Lower leg skin (tissue), 4 donors: ENCODE results near the gene PDSS1. TPM values are rescaled to one million over a fixed set of nuclear protein-coding genes. Genes with fewer than 3 reads are reported as not detected.

ENCODE experiments used
- DNase-seq, 2 donors: peaks; one replicate each; pipeline ENCODE4 v3.0.0-alpha.2; 2019; ENCODE audit warnings: low spot score in 2 of 2
- H3K4me3 ChIP-seq: fragments of 200-600 bp; sonication (generic); 2 replicates; pipeline ENCODE4 v1.5.1; 2017; ENCODE audit warnings: mild to moderate bottlenecking, low read depth; ENCODE audit not compliant: poor library complexity, severe bottlenecking
- POLR2A ChIP-seq, 2 donors: fragments of 450-650 bp; IDR thresholded peaks; one replicate each; pipeline ENCODE4 v1.6.1; 2016 to 2017; ENCODE audit warnings: antibody characterized with exemption in 2 of 2, mild to moderate bottlenecking in 1 of 2, moderate library complexity in 1 of 2
- WGBS, 2 donors: methylation state at CpG; one replicate each; pipeline ENCODE4 v1.1.5; 2018; 5-methylcytosine and 5-hydroxymethylcytosine counted together
- intact Hi-C: fragments of 100-400 bp; cut with DNase I; formaldehyde crosslinking; loops from one replicate; pipeline ENCODE4 v1.15.0; 2023; ENCODE audit warnings: low total_unique reads
- total RNA-seq, 4 donors: library from RNA; depleted of rRNA; stranded (reverse); fragments of >200 nt; gene quantifications; one replicate each; pipeline ENCODE4 v1.1.0, GENCODE V29; 2016
- TF ChIP-seq, protein P1 (sequence below), 3 donors: fragments of 450-650 bp; IDR thresholded peaks; one replicate each; pipeline ENCODE4 v1.5.1; 2016; ENCODE audit warnings: antibody characterized with exemption in 3 of 3, mild to moderate bottlenecking in 3 of 3, moderate library complexity in 2 of 3

Gene PDSS1
- total RNA-seq, 4 donors from 2014 or later, result 1.4 to 4.7 (median 2.7) TPM

DNA sequence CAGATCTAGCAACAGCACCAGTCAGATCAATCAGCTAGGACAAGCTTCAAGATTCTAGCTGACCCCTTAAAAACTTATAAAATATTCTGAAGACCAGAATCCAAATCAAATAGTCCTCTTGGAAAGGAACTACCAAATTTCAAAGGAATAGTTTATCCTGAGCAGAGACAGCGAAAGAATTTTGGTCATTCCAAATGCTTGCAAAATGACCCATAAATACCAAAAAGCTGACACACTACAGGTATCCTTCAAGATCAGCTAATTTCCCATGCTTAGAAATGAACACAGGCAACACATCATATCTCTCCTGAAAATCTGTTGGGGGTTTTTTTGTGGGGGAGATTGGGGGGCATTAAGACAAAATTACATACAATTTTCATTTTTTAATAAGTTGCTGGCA lies 78.8 kb downstream of the PDSS1 start:
- no peak for TF ChIP-seq POLR2A (IDR thresholded peaks at IDR 0.05)
- TF ChIP-seq, protein P1, sequence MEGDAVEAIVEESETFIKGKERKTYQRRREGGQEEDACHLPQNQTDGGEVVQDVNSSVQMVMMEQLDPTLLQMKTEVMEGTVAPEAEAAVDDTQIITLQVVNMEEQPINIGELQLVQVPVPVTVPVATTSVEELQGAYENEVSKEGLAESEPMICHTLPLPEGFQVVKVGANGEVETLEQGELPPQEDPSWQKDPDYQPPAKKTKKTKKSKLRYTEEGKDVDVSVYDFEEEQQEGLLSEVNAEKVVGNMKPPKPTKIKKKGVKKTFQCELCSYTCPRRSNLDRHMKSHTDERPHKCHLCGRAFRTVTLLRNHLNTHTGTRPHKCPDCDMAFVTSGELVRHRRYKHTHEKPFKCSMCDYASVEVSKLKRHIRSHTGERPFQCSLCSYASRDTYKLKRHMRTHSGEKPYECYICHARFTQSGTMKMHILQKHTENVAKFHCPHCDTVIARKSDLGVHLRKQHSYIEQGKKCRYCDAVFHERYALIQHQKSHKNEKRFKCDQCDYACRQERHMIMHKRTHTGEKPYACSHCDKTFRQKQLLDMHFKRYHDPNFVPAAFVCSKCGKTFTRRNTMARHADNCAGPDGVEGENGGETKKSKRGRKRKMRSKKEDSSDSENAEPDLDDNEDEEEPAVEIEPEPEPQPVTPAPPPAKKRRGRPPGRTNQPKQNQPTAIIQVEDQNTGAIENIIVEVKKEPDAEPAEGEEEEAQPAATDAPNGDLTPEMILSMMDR (IDR thresholded peaks at IDR 0.05), result no peak
- no peak for DNase-seq
- intact Hi-C loops, result no loop called here
- 97 to 100% methylated on average over 1 of the region's 1 CpG for WGBS, 2 donors
- H3K4me3 ChIP-seq, result no peak overlapping the region

GRCh38 chr10:26777686-26778085 lies 80.2 kb downstream of the PDSS1 start:
- intact Hi-C loops, result no loop called here
- no peak overlapping the region for H3K4me3 ChIP-seq
- no peak for DNase-seq
- TF ChIP-seq, protein P1 (IDR thresholded peaks at IDR 0.05), result no peak
- 100% methylated on average over 2 of the region's 2 CpGs for whole genome bisulfite sequencing, 2 donors

- no peak for TF ChIP-seq POLR2A (IDR thresholded peaks at IDR 0.05)
- TF ChIP-seq, protein P1 (IDR thresholded peaks at IDR 0.05), result no peak
- no peak overlapping the region for H3K4me3 ChIP-seq
- no peak for DNase-seq
- intact Hi-C loops, result no loop called here
- 64 to 67% methylated on average over 4 of the region's 4 CpGs for WGBS, 2 donors
Observed at GRCh38 chr10:26779176-26779860, 81.8 kb downstream of the PDSS1 start.

GRCh38 chr10:26780106-26780792 lies 82.7 kb downstream of the PDSS1 start:
- intact Hi-C loops, result no loop called here
- no peak for DNase-seq
- WGBS, 2 donors, result 94 to 97% methylated on average over 8 of the region's 8 CpGs
- no peak for TF ChIP-seq POLR2A (IDR thresholded peaks at IDR 0.05)
- TF ChIP-seq, protein P1 (IDR thresholded peaks at IDR 0.05), result no peak
- H3K4me3 ChIP-seq, result no peak overlapping the region

GRCh38 chr10:26780793-26781601 lies 83.5 kb downstream of the PDSS1 start:
- intact Hi-C loops, result no loop called here
- peak; percentile 71 to 80 for DNase-seq
- TF ChIP-seq, protein P1 (IDR thresholded peaks at IDR 0.05), result no peak
- TF ChIP-seq POLR2A (IDR thresholded peaks at IDR 0.05), result no peak
- WGBS, 2 donors, result 28 to 34% methylated on average over 4 of the region's 4 CpGs
- no peak overlapping the region for H3K4me3 ChIP-seq
